GM12865 (cell line): Measurements from ENCODE around the gene KIF17.

Source experiments
- DNase-seq: peaks from one replicate; pipeline ENCODE4 v3.0.0; 2010; ENCODE audit warnings: low read depth
- H3K4me3 ChIP-seq: 2 replicates; pipeline ENCODE4 v1.5.1; 2011; ENCODE audit warnings: mild to moderate bottlenecking, low read depth, low read length, control low read depth
- CTCF ChIP-seq: IDR thresholded peaks from 2 replicates; pipeline ENCODE4 v1.5.1; 2011; ENCODE audit warnings: low read length, control low read depth, low read depth, inconsistent platforms; ENCODE audit not compliant: insufficient read depth; ENCODE audit errors: missing control alignments

Gene KIF17

GRCh38 chr1:20716232-20716631 lies 1.6 kb downstream of the KIF17 start:
- H3K4me3 ChIP-seq: no peak overlapping the region
- TF ChIP-seq CTCF: no peak
- DNase-seq: no peak

- no peak overlapping the region for H3K4me3 ChIP-seq
- no peak for TF ChIP-seq CTCF
- no peak for DNase-seq
These were observed 2.4 kb downstream of the KIF17 start for GRCh38 chr1:20715406-20715805.

- no peak overlapping the region for H3K4me3 ChIP-seq
- DNase-seq: no peak
- no peak for TF ChIP-seq CTCF
These were observed 4.4 kb downstream of the KIF17 start for GRCh38 chr1:20713440-20713839.

GRCh38 chr1:20712215-20712577 lies 5.6 kb downstream of the KIF17 start:
- H3K4me3 ChIP-seq: no peak overlapping the region
- no peak for TF ChIP-seq CTCF
- DNase-seq: no peak

GRCh38 chr1:20711285-20712214 lies 6.3 kb downstream of the KIF17 start:
- DNase-seq: no peak
- no peak for TF ChIP-seq CTCF
- H3K4me3 ChIP-seq: no peak overlapping the region

GRCh38 chr1:20710469-20711284 lies 7.1 kb downstream of the KIF17 start:
- no peak overlapping the region for H3K4me3 ChIP-seq
- DNase-seq: no peak
- TF ChIP-seq CTCF: no peak

GRCh38 chr1:20709868-20710267 lies 7.9 kb downstream of the KIF17 start:
- H3K4me3 ChIP-seq: no peak overlapping the region
- no peak for TF ChIP-seq CTCF
- no peak for DNase-seq
